Measurements from ENCODE around the gene DCAF12.

DCAF12 gene

DNA sequence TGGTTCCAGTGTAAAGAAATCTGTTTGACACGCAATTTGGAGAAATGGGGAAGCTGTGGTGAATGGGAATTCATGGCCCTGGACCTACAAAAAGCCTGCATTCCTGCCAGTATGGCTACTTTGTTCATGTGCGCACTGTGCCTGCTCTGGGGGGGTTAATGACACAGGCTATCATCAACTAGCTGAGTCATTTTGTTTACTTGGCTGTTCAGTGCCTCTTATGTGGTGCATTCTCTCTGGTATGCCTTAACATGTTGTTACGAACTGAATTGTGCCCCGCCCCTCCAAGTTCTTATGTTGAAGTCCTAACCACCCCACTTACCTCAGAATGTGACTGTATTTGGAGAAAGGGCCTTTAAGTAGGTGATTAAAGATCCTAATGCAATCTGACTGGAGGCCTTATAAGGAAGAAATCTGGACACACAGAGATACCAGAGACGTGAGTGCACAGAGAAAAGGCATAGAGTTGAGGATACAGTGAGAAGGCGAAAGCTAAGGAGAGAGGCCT lies 31.9 kb upstream of the DCAF12 start:
- Histone ChIP-seq H3K4me2 (ENCODE audit: insufficient read depth, low read length) (no peak overlapping the region), H3K27me3 (ENCODE audit: insufficient read depth, low read length, poor library complexity) (no peaks in the 10 kb centered on the region), H3K27ac (ENCODE audit: low read length) (no peak overlapping the region), H3K9me3 (ENCODE audit: insufficient read depth, low read length, severe bottlenecking) (no peaks in the 10 kb centered on the region), H4K20me1 (ENCODE audit: insufficient read depth, low read length) (no peaks in the 10 kb centered on the region), H3K79me2 (ENCODE audit: insufficient read depth, low read length) (no peaks in the 10 kb centered on the region), H3K9ac (ENCODE audit: low read depth, low read length) (no peak overlapping the region), H3K4me3 (ENCODE audit: low read depth in 1 of 2, low read length in 2 of 2) (no peak overlapping the region), H3K4me1 (ENCODE audit: insufficient read depth, low read length) (no peaks in the 10 kb centered on the region), H3K36me3 (ENCODE audit: insufficient read depth, low read length) (no peaks in the 10 kb centered on the region), H2AFZ (ENCODE audit: low read depth, low read length) (no peak overlapping the region)
- TF ChIP-seq, protein P1, sequence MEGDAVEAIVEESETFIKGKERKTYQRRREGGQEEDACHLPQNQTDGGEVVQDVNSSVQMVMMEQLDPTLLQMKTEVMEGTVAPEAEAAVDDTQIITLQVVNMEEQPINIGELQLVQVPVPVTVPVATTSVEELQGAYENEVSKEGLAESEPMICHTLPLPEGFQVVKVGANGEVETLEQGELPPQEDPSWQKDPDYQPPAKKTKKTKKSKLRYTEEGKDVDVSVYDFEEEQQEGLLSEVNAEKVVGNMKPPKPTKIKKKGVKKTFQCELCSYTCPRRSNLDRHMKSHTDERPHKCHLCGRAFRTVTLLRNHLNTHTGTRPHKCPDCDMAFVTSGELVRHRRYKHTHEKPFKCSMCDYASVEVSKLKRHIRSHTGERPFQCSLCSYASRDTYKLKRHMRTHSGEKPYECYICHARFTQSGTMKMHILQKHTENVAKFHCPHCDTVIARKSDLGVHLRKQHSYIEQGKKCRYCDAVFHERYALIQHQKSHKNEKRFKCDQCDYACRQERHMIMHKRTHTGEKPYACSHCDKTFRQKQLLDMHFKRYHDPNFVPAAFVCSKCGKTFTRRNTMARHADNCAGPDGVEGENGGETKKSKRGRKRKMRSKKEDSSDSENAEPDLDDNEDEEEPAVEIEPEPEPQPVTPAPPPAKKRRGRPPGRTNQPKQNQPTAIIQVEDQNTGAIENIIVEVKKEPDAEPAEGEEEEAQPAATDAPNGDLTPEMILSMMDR (IDR thresholded peaks at IDR 0.05; ENCODE audit: borderline replicate concordance, extremely low read depth, low read length, poor library complexity, severe bottlenecking): no peak
- TF ChIP-seq EZH2 (IDR thresholded peaks at IDR 0.05; ENCODE audit: borderline replicate concordance, low read depth, low read length, severe bottlenecking): no peak
- DNase-seq: no peak
- ATAC-seq (ENCODE audit: insufficient read depth, low read depth): no peak

DNA sequence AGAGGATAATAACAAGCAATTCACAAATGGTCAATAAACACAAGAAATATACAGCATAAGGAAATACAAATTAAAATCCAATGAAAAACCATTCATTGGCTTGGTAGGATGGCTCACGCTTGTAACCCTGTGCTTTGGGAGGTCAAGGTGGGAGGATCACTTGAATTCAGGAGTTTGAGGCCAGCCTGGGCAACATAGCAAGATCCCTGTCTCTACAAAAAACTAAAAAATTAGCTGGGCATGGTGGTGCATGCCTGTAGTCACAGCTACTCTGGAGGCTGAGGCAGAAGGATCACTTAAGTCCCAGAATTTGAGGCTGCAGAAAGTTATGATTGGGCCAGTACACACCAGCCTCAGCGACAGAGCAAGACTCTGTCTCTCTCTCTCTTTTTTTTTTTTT lies 31.4 kb upstream of the DCAF12 start:
- no peaks in the 10 kb centered on the region for H3K4me1 ChIP-seq (ENCODE audit: insufficient read depth, low read length)
- H3K4me2 ChIP-seq (ENCODE audit: insufficient read depth, low read length): no peak overlapping the region
- no peak overlapping the region for H3K9ac ChIP-seq (ENCODE audit: low read depth, low read length)
- ATAC-seq (ENCODE audit: insufficient read depth, low read depth) (no peak), DNase-seq (no peak)
- no peaks in the 10 kb centered on the region for H3K79me2 ChIP-seq (ENCODE audit: insufficient read depth, low read length)
- no peaks in the 10 kb centered on the region for H3K36me3 ChIP-seq (ENCODE audit: insufficient read depth, low read length)
- H3K4me3 ChIP-seq (ENCODE audit: low read depth in 1 of 2, low read length in 2 of 2): no peak overlapping the region
- no peak overlapping the region for H3K27ac ChIP-seq (ENCODE audit: low read length)
- TF ChIP-seq, protein P1 (IDR thresholded peaks at IDR 0.05; ENCODE audit: borderline replicate concordance, extremely low read depth, low read length, poor library complexity, severe bottlenecking): no peak
- no peak for TF ChIP-seq EZH2 (IDR thresholded peaks at IDR 0.05; ENCODE audit: borderline replicate concordance, low read depth, low read length, severe bottlenecking)
- no peaks in the 10 kb centered on the region for H4K20me1 ChIP-seq (ENCODE audit: insufficient read depth, low read length)
- H3K27me3 ChIP-seq (ENCODE audit: insufficient read depth, low read length, poor library complexity): no peaks in the 10 kb centered on the region
- no peaks in the 10 kb centered on the region for H3K9me3 ChIP-seq (ENCODE audit: insufficient read depth, low read length, severe bottlenecking)
- H2AFZ ChIP-seq (ENCODE audit: low read depth, low read length): no peak overlapping the region

DNA sequence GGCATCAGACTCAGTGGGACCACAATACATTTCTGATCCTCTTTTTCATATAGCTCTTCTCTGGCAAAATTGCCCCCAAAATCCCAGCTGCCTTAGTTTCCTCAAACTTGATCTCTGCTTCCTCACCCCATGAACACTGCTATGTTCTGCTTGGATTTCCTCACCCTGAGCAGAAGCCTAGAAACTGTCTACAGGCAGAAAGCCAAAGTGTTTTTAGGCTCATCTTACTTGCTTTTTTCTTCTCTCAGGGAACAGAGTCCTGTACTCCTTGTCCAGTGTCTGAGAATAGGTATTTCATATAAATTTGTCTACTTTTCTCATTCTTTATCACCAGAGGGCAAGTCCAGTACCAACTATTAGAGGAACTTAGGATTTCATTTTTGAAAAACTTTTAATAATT lies 30.8 kb upstream of the DCAF12 start:
- H3K79me2 ChIP-seq (ENCODE audit: insufficient read depth, low read length): no peaks in the 10 kb centered on the region
- no peaks in the 10 kb centered on the region for H3K4me1 ChIP-seq (ENCODE audit: insufficient read depth, low read length)
- H3K9me3 ChIP-seq (ENCODE audit: insufficient read depth, low read length, severe bottlenecking): no peaks in the 10 kb centered on the region
- H3K36me3 ChIP-seq (ENCODE audit: insufficient read depth, low read length): no peaks in the 10 kb centered on the region
- no peak overlapping the region for H3K4me2 ChIP-seq (ENCODE audit: insufficient read depth, low read length)
- ATAC-seq (ENCODE audit: insufficient read depth, low read depth) (no peak), DNase-seq (no peak)
- H3K4me3 ChIP-seq (ENCODE audit: low read depth in 1 of 2, low read length in 2 of 2): no peak overlapping the region
- no peaks in the 10 kb centered on the region for H4K20me1 ChIP-seq (ENCODE audit: insufficient read depth, low read length)
- no peak overlapping the region for H3K9ac ChIP-seq (ENCODE audit: low read depth, low read length)
- no peak overlapping the region for H2AFZ ChIP-seq (ENCODE audit: low read depth, low read length)
- no peak overlapping the region for H3K27ac ChIP-seq (ENCODE audit: low read length)
- no peaks in the 10 kb centered on the region for H3K27me3 ChIP-seq (ENCODE audit: insufficient read depth, low read length, poor library complexity)
- TF ChIP-seq EZH2 (IDR thresholded peaks at IDR 0.05; ENCODE audit: borderline replicate concordance, low read depth, low read length, severe bottlenecking): no peak
- TF ChIP-seq, protein P1 (IDR thresholded peaks at IDR 0.05; ENCODE audit: borderline replicate concordance, extremely low read depth, low read length, poor library complexity, severe bottlenecking): no peak

DNA sequence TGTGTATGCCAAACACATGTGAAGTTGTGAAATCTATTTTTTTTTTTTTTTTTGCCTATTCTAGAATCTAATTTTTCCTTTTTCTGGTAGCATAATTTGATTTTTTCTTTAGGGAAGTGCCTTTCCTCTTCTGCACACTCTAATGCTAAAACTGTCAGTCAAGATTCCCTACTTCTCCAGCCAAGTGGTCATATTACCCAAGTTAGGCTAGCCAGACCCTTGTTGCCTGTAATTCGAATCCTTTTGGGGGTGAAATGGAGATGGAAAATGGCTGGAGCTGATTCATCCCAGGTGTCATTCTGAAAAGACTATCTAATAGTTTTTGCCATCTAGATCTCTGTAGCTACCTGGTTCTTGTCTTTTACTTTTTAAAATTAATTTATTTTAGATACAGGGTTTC lies 27.6 kb upstream of the DCAF12 start:
- Histone ChIP-seq H3K27ac (ENCODE audit: low read length) (no peak overlapping the region), H3K4me3 (ENCODE audit: low read depth in 1 of 2, low read length in 2 of 2) (no peak overlapping the region), H4K20me1 (ENCODE audit: insufficient read depth, low read length) (no peaks in the 10 kb centered on the region), H3K9me3 (ENCODE audit: insufficient read depth, low read length, severe bottlenecking) (no peaks in the 10 kb centered on the region), H3K27me3 (ENCODE audit: insufficient read depth, low read length, poor library complexity) (no peaks in the 10 kb centered on the region), H2AFZ (ENCODE audit: low read depth, low read length) (no peak overlapping the region), H3K9ac (ENCODE audit: low read depth, low read length) (no peak overlapping the region), H3K4me2 (ENCODE audit: insufficient read depth, low read length) (no peak overlapping the region), H3K4me1 (ENCODE audit: insufficient read depth, low read length) (no peaks in the 10 kb centered on the region), H3K79me2 (ENCODE audit: insufficient read depth, low read length) (no peaks in the 10 kb centered on the region), H3K36me3 (ENCODE audit: insufficient read depth, low read length) (no peaks in the 10 kb centered on the region)
- no peak for DNase-seq
- no peak for ATAC-seq (ENCODE audit: insufficient read depth, low read depth)
- TF ChIP-seq EZH2 (IDR thresholded peaks at IDR 0.05; ENCODE audit: borderline replicate concordance, low read depth, low read length, severe bottlenecking): no peak
- TF ChIP-seq, protein P1 (IDR thresholded peaks at IDR 0.05; ENCODE audit: borderline replicate concordance, extremely low read depth, low read length, poor library complexity, severe bottlenecking): no peak
